ENCODE measurements around the gene TCERG1L.
"Not testable (repeated sequence)": the region's sequence is repeated elsewhere in the genome, so short reads cannot be mapped to it uniquely, and the experiment has no call there.

Gene TCERG1L

DNA sequence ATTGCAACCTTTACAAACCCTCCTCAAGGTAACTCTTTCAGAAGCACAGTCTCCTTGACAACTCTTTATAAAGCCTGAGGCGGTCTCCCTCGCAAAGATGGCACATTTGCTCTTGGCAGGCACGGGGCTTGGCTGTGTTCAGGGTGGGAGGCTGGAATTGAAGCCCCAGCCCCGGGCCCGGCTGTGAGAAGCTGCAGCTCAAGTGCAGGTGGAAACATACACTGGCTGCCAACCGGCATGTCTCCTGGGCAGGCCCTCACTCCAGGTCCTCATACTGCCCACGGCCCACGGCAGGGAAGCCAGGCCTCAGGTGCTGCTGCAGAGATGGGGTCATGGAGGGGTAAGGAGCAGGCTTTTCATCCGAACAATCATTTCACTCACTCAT, 194.5 kb downstream of the TCERG1L start:
- DNase-seq: no peak

DNA sequence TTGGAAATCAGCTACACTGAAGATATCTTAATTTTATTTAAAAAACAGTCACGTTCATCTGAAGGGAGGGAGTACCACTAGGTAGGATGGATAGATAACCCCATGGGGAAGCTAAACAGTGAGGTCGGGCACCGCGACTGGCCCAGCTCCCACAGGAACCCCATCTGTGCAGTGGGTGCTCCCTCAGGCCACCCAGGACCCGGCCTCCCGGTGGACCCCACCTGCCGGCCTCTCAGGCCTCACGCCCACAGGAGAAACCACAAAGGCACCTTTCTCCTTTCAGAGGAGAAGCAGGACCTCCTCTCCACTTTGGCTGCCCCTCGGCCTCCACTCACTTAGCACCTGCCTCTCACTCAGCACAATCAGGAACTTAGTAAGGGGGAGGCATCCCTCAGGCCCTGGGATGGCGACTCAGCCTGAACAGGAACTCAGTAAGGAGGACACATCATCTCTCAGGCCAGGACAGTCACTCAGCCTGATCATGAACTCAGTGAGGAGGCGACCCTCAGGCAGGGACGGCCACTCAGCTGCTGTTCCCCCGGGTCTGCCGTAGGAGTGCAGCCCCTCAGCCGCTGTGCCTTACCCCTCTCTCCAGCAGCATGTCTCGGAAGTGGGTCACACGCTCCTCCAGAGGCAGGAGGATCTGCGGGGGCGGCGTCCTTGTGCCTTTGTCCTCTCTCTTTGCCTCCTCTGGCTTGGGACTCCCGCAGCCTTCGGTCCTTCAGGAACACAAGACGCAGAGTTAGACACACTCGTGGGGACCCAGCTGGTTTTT, 195.1 kb downstream of the TCERG1L start:
- DNase-seq: no peak

DNA sequence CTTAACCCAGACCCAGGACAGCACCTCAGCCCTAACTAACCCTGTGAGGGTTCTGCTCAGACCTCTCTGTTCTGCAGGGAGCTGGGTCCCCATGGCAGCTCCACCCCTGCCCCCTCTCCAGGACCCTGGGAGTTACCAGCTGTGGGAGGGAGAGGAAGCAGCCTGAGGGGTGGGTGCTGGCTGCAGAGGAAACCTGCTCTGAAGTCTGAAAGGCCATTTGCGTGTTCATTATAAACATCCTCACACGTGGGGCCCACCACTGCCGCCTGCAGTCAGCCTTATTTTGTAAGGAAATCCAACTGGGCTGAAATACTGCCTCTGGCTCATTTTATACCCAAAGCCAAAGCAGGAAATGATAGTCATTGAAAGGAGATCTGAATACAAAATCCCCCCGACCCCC, 195.7 kb downstream of the TCERG1L start:
- no peak for DNase-seq

DNA sequence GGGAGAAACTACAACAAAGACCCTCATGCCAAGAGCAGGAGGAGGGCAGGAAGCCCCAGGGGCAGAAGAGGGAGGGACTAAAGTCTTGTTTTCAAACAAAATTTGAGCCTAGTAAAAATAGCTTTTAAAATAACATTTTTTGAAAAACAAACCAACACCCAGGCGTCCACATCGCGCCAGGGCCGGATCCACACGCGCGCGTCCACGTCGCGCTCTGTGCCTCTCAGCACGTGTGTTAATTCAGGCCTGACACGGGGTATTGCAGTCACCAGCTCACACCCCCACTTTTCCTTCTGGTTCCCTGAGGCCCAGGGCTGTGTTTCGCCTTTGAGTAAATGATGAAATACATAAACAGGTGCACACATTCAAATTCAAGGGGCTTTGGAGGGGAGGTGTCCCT, 196.2 kb downstream of the TCERG1L start:
- no peak for DNase-seq

DNA sequence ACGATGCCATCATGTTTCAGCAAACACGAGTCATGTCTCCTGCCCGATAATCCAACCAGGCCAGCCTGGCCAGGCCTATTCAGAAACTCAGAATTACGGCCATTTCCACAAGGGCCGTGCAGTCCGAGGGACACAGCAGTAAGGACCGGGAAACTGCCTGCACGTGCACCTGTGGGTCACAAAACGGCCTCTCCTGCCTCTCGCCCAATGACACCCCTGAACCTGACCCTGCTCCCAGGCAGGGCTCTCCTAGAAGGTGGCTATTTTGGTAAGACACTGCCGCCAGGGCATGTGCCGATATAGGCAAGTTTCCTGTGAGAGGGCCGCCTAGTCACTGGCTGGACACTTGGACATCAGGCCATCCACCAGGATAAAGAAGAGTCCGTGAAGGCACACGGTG, 196.7 kb downstream of the TCERG1L start:
- no peak for DNase-seq

DNA sequence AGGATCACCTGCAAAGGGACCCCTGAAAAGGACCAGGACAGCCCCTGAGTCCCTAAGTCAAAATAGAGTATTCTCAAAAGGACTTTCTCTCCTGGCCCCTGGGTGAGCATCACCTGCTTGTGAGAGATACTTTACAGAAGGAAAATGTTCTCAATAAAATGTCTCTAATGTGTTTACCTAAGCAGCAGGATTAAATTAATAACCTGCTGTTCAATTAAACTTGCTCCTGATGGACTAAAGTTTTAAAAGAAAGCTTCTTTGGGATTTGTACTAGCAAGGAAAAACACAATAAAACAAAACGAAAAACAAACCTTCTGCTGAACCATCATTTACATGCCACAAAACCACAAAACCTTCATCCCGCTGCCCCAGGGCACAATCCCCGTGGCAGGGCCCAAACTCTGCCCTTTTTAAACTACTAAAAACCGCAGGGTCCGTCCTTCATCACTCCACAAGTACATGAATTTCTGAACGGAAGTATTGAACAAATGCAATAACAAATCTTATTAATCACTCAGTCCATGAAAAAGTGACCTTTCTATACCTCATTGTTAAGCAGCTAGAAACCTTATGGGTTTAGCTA, 197.7 kb downstream of the TCERG1L start:
- DNase-seq: no peak

DNA sequence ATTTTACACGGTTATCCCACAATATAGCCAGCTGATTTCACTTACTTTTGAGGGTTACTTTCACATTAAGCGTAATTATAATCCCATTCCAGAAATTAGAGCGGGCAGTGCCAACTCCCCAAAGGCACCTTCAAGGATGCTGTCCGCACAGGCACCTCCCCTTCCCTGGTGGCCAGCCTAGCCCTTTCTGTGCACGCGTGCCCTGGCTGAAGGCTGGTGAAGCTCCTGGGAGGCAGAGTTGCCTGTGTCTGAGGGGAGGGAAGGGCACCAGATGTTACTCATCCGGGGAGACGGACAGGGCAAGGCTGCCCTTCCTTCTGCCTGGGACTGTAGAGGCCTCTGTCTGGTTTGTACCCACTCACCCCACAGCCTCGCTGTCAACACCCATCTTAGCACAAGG, 198.4 kb downstream of the TCERG1L start:
- DNase-seq: no peak

DNA sequence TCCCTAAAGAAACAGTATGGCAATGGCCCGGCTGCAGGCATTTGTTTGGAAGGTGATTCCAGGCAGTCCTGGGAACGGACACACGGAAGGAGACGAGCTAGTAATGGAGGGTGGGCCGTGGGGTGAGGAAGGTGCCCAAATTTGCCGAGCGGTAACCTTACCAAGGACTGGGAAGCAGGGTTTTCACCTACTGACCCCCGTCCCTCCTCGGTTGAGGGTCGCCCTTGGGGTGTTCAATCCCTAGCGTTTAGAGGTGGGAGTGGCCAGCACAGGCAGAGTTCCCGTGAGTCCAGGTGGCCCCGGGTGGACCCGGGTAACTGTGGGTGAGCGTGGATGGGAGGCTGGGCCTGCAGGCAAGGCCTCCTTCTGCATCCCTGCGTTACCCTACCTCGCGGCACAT, 198.8 kb downstream of the TCERG1L start:
- DNase-seq: no peak

DNA sequence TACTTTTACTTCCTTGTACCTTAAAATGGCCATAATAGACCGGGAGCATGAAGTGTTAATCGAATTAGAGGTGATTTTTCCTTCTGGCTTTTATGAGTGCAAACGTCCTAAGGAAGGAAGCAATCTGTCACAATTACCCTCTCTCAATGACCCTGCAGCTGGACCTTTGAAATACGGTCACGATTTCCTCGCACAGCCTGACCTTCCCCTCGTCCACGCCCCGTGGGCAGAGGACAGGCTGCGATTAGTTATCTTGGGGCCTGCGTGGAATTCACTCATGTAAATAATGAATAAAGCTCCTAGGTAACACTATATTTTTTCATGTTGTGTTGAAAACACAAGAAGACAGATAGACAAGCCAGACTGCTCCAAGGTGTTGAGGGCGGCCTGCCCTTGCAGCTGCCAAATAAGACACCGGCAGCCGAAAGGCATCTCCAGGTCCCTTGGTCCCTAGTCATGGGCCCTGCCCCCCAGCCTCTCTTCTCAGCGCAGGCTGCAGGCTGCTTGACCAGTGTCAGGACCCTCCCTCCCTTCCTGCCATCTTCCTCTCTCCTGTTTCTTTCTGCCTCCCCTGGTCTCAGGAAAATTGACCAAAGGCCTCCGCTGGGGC, 199.9 kb downstream of the TCERG1L start:
- DNase-seq: no peak

DNA sequence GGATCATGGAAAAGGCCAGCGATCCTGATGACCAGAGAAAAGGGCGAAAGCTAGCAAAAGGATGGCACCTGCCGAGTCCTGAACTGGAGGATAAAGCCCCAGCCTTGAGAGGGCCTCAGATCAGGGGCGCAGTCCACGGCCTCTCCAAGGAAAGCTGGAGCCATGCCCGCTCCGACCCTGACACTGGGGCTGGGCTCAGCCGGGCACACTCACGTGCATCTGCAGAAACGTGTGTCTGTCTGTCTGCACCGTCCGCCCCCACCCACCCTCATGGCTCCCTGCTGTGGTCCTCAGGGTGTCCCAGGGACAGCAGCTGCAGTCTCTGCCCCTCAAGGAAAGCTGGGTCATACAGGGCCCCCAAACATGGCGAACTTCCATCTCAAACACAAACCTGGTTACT, 200.5 kb downstream of the TCERG1L start:
- DNase-seq: no peak

DNA sequence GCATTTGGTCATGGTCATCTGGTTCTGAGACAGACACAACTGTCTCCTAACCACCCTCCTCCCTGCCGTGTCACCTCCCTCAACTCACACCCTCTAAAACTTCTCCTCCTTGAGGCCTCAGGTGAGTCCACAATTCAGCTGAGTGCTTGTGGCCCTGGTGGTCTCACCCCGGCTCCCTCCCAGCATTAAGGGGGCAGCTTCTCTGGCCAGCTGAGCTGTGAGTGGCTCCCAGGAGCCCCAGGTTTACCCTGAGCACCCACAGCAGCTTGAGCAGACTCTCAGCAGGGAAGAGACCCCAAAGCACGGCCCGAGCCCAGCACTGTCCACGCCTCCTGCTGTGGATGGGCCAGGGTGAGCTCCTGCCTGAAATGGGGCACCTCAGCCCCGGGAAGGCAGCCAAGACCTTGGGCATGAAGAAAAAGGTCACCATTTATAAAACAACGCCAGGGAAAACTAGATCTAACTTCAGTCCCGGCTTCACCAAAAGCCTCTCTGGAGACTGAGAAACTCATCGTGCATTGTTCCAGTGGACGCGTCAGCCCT, 201.2 kb downstream of the TCERG1L start:
- no peak for DNase-seq

DNA sequence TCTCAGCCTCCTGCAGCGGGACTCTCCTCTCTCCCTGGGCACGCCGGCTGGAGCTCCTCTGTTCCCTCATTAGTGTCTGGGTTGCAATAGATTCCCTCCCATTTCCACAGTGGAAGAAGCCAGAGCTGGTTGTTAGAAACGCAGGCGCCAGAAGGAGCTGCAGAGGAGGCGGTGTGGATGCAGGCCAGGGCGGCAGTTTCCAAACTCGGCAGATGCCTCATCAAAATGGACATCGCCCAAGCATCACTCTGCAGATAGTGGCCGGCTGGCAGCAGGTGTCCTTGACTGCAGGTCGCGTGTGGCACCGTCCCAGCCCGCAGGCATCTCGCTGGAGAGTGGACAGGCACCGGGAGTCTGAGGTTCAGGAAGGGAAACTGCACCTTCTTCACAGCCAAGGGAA, 201.8 kb downstream of the TCERG1L start:
- DNase-seq: no peak

DNA sequence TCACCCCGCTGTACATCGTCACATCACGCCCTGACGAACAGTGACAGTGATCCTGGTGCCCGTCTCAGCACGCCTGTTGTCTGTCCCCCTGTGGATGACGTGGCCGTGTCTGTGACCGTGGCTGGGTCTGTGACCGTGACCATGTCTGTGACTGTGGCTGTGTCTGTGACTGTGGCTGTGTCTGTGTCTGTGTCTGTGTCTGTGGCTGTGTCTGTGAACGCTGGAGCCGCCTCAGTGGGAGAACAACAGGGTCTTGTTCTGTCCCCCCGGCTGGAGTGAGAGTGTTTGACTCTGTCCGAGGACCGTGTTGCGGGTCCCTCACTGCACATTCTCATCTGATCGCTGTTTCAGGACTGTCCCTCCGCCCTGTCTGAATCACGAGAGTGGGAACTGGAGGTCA, 202.2 kb downstream of the TCERG1L start:
- no peak for DNase-seq

DNA sequence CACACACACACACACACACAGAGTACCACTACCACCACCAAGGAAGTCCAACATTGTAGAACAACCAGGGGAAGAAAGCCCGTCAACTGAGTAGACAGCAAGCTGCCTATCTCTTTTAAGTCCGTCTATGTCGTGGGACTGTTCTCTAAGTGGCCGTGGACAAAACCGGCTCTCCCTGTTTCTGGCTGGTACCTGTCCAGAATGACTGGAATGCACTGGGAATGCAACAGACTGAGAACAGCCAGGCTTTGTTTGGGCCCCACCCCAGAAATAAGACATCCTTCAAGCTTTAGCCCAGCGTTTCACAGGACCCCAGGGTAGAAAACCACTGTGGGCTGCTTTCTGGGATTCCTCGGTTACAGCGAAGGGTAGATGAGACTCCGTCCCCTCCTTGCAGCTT, 203.6 kb downstream of the TCERG1L start:
- DNase-seq: no peak

DNA sequence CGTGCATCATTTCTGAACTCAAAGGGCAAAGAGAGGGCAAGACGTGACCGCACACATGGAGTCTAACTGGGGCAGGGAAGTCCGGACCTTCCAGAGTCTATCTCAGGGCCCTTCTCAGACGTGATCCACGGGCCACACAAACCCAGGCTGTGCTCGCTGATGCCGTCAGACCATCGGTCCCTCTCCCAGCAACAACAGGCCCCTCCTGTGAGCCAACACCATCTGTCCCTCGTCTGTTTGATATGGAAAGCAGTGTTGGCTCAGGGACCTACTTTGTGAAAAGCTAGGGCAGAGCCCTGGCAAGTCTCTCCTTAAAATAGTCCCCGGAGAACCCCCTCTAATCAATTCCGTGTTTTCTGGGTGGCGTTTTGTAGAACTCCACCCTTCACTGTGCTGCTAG, 208.8 kb downstream of the TCERG1L start:
- no peak for DNase-seq

DNA sequence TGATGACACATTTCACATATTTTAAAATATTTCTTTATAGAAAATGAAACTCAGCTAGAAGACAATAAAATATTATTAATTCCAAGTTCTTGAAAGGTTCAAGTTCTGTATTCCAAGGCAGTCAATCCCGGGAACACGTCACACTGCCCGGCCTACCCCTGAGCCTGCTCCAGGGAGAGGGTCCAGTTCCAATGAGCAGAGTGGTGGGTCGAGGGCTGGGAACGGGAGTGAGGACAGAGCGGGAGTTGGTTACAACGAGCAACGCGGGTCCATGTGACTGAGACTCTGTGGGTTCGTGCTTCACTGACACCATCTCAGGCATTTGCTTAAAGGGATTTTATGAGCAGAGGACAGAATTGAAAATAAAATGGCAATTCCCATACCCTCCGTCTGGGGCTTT, 209.4 kb downstream of the TCERG1L start:
- DNase-seq: no peak

DNA sequence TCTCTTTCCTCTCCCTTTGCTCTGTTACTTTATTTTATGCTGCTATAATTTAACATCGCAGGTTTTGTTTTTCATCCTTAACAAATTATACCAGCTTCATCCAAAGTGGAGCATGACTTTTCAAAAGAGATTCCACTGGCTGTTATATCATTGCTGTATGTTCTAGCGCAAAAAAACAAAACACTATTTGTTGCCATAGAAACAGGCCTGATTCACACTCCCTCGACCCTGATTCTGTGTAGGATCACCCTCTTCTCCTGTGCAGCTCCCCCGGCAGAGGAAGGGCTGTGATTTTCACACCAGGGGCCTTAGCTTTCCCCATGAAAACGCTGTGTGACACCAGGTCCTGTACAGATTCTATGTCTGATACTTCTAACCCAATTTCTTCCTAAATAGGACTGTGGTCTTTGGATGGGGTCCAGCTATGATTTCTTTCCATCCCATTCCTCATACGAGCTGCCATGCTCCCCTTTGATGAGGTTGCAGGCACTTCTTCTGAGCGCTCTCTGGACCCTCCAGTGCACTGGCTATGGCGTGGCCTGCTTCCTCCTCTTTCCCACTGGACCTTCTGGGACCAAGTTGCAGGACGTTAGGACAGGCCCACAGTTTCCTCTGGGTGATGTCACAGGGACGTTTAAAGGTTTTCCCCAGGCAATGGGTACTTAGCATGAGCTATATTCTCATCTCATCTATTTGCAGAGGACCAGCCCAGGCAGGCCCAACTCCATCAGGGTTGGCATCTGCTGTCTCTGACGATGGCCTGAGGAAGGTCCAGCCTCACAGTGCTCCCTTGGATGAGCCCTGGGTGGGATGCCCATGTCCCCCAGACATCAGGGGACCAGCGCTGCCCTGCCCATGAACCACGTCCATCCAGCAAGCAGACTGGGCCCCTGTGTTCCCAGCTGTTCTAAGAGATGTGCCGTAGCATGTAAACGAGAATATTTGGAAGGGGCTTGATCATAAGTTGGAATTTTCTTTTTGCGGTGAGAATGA, 210.8 kb downstream of the TCERG1L start:
- DNase-seq: not testable (repeated sequence)

DNA sequence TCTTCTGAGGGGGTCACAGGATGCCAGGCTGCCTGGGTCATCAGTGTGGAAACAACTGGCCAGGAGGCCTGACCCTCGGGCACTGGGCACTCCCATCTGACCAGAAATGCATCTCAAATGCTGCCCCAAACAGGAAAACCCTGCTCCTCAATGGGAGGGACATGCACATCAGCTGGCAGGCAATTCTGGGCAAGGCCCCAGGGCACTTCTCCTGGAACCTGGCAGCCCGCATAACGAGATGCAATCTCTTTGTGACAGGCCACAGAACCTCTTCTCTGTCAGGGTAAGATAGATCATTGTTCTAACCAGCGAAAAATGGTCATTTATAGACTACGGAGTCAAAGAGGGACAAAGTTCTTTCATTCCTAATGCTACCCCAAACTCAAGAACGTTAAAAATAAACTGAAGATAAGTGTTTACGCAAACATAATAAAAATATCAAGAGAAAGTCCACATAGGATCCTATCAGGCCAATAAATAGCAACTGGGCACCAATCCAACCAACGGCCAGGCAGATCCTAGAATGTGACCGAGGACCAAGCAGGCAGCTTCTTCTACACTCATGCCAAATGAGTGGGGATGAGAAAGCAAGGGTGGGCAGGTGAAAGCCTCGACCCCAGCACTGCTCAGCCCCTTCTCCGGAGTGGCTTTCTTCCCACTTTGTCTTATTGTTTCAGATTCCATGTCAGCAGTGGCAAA, 212.3 kb downstream of the TCERG1L start:
- DNase-seq: no peak

DNA sequence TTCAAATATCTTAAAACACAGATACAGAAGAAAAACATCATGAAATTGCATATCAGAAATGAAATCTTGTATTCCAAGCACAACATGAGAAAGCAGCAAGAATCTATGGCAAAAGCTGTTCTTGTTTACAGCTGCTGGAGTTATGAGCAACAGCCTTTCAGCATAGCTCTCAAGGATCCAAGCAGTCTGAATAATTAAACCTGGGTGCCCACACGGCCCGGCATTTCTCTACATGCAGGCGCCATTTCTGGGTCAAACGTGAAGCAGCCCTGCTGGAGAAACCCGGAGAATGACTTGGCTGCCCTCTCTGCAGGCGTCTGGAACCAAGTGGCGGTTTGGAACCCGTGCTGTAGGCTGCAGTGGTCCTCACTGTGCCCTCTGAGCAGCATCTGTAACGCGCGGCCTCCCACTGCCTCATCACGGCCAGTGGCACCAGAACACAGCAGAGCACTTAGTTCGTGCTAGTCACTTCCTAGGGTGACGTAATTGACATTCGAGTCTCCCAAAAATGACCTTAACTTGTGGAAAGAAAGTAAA, 213.0 kb downstream of the TCERG1L start:
- DNase-seq: no peak

DNA sequence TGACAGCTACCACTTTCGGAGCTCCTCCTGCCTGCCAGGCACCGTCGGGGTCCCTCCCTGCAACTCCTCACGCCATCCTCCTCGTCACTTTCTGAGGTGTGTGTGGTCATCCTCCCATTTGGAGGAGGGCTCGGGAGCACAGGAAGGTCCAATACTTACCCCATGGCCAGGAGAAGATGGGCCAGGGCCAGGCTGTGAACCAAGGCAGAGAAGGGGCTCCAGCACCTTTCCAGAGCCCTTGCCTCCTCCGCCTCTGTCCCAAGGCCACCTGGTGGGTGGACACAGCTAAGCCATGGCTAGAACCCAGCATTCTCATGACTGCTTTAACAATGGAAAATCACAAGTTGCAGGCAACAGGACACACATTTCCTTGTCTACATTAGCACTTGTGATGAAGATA, 215.5 kb downstream of the TCERG1L start:
- no peak for DNase-seq

DNA sequence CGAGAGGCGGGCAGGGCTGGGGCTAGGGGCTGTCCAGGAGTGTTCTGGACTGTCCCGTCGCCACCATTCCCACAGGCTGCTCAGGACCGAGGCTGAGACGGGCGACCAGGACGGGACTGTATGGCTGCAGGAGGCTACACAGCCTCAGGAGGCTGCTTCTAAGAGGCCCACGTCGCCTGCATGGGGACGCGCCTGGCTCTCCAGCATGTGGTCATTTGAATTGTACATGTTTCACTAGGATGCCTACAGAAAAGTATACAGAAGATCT, 216.3 kb downstream of the TCERG1L start:
- no peak for DNase-seq
